Inflammatory macrophage treated with lipopolysaccharide for 1 hour (primary cell): ENCODE measurements around the gene FOXA3.
"Not testable (repeated sequence)": the region's sequence is repeated elsewhere in the genome, so short reads cannot be mapped to it uniquely, and the experiment has no call there.

Experiments
- DNase-seq, 2 donors: peaks; one replicate each; pipeline ENCODE4 v3.0.0-alpha.2; 2020 to 2022

FOXA3 gene

DNA sequence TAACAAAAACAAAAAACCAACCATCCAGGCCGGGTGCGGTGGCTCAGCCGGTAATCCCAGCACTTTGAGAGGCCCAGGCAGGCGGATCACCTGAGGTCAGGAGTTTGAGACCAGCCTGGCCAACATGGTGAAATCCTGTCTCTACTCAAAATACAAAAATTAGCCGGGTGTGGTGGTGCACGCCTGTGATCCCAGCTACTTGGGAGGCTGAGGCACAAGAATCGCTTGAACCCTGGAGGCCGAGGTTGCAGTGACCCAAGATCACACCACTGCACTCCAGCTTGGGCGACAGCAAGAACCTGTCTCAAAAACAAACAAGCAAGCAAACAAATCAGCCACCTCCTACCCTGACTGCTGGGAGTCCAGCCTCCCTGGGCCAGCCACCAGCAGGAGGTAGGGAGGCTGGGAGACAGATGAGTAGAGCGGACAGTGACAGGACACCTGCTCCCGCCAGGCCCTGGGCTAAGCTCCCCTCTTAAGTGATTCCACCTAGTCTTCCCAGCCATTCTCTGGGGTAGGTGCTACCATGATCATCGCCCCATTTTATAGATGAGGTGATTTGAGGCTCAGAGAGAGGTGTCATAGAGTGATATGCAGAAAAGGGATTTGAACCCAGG is 32.0 kb downstream of the FOXA3 start:
- DNase-seq, result not testable (repeated sequence)

- DNase-seq, result peak; percentile 68 to 69
Observed at GRCh38 chr19:45897261-45897812, 33.2 kb downstream of the FOXA3 start.

GRCh38 chr19:45899253-45899652 is 35.1 kb downstream of the FOXA3 start:
- no peak for DNase-seq

DNA sequence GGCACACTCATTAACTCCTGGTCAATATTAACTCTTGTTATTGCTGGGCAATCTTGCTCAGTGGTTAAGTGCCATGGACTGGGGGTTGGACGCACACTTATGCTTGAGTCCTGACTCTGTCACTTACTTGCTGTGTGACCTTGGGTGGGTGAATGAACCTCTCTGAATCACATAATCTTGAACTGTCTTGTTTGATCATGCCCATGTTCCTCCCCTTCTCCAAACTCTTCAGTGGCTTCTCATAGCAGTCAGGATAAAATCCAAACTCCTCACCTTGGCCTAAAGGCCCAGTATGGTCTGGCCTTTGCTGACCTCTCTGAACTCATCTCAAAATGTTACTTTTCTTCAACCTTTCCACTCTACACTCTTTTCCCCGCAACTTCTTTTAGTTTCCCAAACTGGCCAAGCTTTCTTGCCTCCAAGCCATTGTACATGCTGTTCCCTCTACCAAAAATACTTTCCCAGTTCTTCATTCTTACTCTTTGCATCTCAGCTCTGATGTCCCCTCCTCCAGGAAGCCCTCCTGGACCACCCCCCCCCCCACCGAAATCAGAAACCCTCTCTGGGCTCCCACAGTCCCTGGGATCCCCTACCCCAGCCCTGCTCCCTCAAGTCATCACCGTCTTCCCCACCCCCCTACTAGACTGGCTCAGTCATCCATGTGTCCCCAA is 35.9 kb downstream of the FOXA3 start:
- DNase-seq, result no peak

DNA sequence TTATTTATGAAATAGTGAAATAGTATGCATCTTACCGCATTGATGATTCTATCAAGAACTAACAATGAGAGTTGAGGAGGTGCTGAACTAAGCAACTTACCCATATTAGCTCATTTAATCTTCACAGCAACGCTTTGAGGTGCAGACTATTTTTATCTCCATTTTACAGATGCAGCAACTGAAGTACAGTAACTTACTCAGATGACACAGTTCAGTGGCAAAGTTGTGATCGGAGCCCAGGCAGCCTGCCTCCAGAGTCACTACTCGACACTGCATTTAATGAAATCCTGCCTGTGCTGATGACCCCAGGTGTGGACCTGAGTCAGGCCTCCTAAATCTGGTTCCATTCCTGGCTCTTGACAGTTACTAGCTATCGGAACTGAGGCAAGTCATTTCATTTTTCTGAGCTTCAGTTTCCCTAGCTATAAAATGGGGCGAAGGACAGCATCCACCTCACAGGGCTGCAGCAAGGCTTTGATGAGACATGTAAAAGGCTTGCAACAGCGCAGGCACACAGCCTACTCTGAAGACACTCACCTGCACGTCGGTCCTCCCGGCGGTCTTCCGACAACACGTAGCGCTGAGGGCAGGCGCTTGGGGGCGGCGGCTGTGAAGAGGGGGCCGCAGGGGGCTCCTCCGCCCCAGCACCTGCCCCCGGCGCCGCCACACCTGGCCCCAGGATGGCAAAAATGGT is 36.8 kb downstream of the FOXA3 start:
- DNase-seq, result no peak

- DNase-seq, result peak; percentile 53 to 59
Observed at GRCh38 chr19:45901432-45901911, 37.3 kb downstream of the FOXA3 start.

GRCh38 chr19:45901912-45902650 is 38.0 kb downstream of the FOXA3 start, which contains the start of gene MYPOP:
TSS of gene MYPOP (minus strand) at chr19:45902613. CDS start at chr19:45901773, 840 bp downstream.
- no peak for DNase-seq

GRCh38 chr19:45902651-45903625 is 38.8 kb downstream of the FOXA3 start:
- DNase-seq, result peak; percentile 95 to 100

DNA sequence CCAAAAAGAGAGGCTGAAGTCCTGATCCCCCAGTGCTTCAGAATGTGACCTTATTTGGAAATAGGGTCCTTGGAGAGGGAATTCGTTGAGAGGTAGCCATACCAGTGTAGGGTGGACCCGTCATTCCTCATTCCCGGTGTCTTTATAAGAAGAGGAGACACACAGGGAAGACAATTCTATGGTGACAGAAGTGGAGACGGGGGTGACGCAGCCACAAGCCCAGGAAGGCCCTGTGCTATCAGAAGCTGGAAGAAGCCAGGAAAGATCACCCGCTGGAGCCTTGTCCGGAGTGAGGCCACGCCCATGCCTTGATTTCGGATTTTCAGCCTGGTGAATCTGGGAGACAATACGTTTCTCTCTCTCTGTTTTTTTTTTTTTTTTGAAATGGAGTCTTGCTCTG is 40.9 kb downstream of the FOXA3 start:
- DNase-seq, result no peak

DNA sequence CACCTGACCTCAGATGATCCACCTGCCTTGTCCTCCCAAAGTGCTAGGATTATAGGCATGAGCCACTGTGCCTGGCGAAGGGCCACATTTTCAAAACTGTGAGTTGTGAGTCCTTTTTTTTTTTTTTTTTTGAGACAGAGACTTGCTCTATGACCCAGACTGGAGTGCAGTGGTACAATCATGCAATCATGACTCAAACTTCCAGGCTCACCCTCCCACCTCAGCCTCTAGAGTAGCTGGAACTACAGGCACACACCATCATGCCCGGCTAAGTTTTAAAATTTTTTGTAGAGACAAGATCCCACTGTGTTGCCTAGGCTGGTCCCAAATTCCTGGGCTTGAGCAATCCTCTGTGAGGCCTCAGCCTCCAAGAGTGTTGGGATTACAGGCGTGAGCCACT is 42.1 kb downstream of the FOXA3 start:
- DNase-seq, result peak; percentile 13 to 59

- DNase-seq, result no peak
Observed at GRCh38 chr19:45908956-45909355, 44.8 kb downstream of the FOXA3 start.

DNA sequence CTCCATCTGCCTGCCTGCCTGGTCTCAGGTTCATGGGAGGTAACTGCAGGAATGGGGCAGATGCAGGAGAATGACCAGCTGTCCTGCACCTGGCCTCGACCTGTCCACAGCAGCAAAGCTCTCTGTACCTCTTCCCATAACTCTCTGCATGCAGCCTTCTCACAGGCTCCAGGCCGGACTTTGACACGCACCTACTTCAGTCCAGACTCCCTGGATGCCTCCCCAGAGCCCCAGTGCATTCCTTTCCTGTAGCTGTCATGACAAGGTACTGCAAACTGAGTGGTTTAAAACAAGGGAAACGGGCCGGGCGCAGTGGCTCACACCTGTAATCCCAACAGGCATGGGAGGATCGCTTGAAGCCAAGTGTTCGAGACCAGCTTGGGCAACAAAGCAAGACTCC is 47.2 kb downstream of the FOXA3 start:
- DNase-seq, result no peak

GRCh38 chr19:45913874-45914830 is 50.0 kb downstream of the FOXA3 start, which contains the start of gene NANOS2:
TSS of gene NANOS2 (minus strand) at chr19:45914778. CDS start at chr19:45914693, 85 bp downstream.
- no peak for DNase-seq

- DNase-seq, result no peak
Observed at GRCh38 chr19:45917421-45918091, 53.4 kb downstream of the FOXA3 start.

- no peak for DNase-seq
Observed at GRCh38 chr19:45918721-45919120, 54.6 kb downstream of the FOXA3 start.

- no peak for DNase-seq
Observed at GRCh38 chr19:45919678-45920077, 55.6 kb downstream of the FOXA3 start.

DNA sequence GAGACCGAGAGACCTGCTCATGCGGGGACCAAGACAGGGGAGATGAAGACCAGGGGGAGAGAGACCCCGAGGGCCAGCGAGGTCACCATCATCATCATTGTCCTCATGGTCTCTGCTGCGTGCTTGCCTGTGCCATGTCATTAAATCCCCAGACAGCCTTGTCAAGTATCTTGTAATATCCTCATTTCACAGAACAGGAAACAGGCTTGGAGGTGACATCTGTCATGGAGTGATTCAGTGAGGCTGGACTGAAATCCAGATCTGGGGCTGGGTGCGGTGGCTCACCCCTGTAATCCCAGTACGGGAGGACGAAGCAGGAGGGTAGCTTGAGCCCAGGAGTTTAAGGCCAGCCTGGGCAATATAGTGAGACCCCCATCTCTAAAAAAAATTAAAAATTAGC is 56.3 kb downstream of the FOXA3 start:
- DNase-seq, result no peak

GRCh38 chr19:45922281-45922680 is 58.2 kb downstream of the FOXA3 start:
- DNase-seq, result no peak
